AG10803 (cell line): Measurements from ENCODE around the gene GPATCH4.
A peak's percentile ranks its signal among the peaks of the same experiment; 100 is the strongest.

Source experiments
- DNase-seq: peaks from one replicate; pipeline ENCODE4 v3.0.0; 2010; ENCODE audit warnings: low read depth
- H3K4me3 ChIP-seq: 2 replicates; pipeline ENCODE4 v1.5.1; 2011; ENCODE audit warnings: mild to moderate bottlenecking, low read length, control low read depth
- CTCF ChIP-seq: conservative IDR thresholded peaks from 2 replicates; pipeline ENCODE4 v1.5.1; 2011; ENCODE audit warnings: mild to moderate bottlenecking, low read length, control low read depth, inconsistent platforms

GPATCH4 gene

GRCh38 chr1:156626079-156626438, 24.8 kb upstream of the GPATCH4 start:
- no peak overlapping the region for H3K4me3 ChIP-seq
- no peak for DNase-seq
- no peak for TF ChIP-seq CTCF

GRCh38 chr1:156625436-156626078, 24.3 kb upstream of the GPATCH4 start:
- H3K4me3 ChIP-seq = no peak overlapping the region
- peak; percentile 71 for TF ChIP-seq CTCF
- peak; percentile 23 for DNase-seq

- no peak for TF ChIP-seq CTCF
- DNase-seq = no peak
These were observed 23.6 kb upstream of the GPATCH4 start for GRCh38 chr1:156624814-156625435.

GRCh38 chr1:156623946-156624813, 22.9 kb upstream of the GPATCH4 start:
- H3K4me3 ChIP-seq = peak overlapping the region; percentile 30; the same call in 1 of the 2 replicates
- DNase-seq = peak; percentile 18
- peak; percentile 41 for TF ChIP-seq CTCF

More at GRCh38 chr1:156624814-156625435, 23.6 kb upstream of the GPATCH4 start:
- no peak overlapping the region for H3K4me3 ChIP-seq

GRCh38 chr1:156622581-156623297, 21.5 kb upstream of the GPATCH4 start:
- no peak for TF ChIP-seq CTCF
- H3K4me3 ChIP-seq = no peak overlapping the region
- DNase-seq = no peak

- H3K4me3 ChIP-seq = no peak overlapping the region
- no peak for TF ChIP-seq CTCF
- DNase-seq = no peak
These were observed 18.3 kb upstream of the GPATCH4 start for GRCh38 chr1:156619582-156619955.
